K562 (cell line): Measurements from ENCODE around the gene TMEM234. TPM values are rescaled to one million over a fixed set of nuclear protein-coding genes. Genes with fewer than 3 reads are reported as not detected.

Experiments
- ATF6 ChIP-seq: sonication (generic); formaldehyde crosslinking; IDR thresholded peaks from 2 replicates; pipeline ENCODE4 v1.4.0; 2020; ENCODE audit warnings: mild to moderate bottlenecking, missing genetic modification reagents
- BRD9 ChIP-seq: fragments of 450-650 bp; IDR thresholded peaks from 2 replicates; pipeline ENCODE4 v1.6.1; 2018; ENCODE audit warnings: low read depth; ENCODE audit not compliant: partially characterized antibody
- CTBP1 ChIP-seq: fragments of 450-650 bp; IDR thresholded peaks from 2 replicates; pipeline ENCODE4 v1.6.1; 2016; ENCODE audit warnings: borderline replicate concordance
- EGR1 ChIP-seq: fragments of 450-650 bp; conservative IDR thresholded peaks from 2 replicates; pipeline ENCODE4 v1.6.1; 2017; ENCODE audit warnings: mild to moderate bottlenecking
- GABPB1 ChIP-seq: sonication (generic); formaldehyde crosslinking; IDR thresholded peaks from 2 replicates; pipeline ENCODE4 v1.8.0; 2022; ENCODE audit warnings: mild to moderate bottlenecking, missing genetic modification reagents
- HSF4 ChIP-seq: fragments of 250-450 bp; sonication (Bioruptor Pico); IDR thresholded peaks from 2 replicates; pipeline ENCODE4 v2.1.2; 2022; ENCODE audit warnings: mild to moderate bottlenecking, moderate library complexity, borderline replicate concordance
- LCOR ChIP-seq: sonication (generic); formaldehyde crosslinking; IDR thresholded peaks from 2 replicates; pipeline ENCODE4 v1.8.0; 2022; ENCODE audit warnings: mild to moderate bottlenecking, missing genetic modification reagents
- MTF1 ChIP-seq: fragments of 250-450 bp; sonication (Bioruptor Pico); IDR thresholded peaks from 2 replicates; pipeline ENCODE4 v1.9.0; 2021; ENCODE audit warnings: moderate library complexity, mild to moderate bottlenecking, inconsistent platforms, borderline replicate concordance
- PPARD ChIP-seq: fragments of 250-450 bp; sonication (Bioruptor Pico); IDR thresholded peaks from 2 replicates; pipeline ENCODE4 v1.8.0; 2022; ENCODE audit warnings: inconsistent platforms, mild to moderate bottlenecking, moderate library complexity
- STAT5A ChIP-seq: IDR thresholded peaks from 2 replicates; pipeline ENCODE4 v1.6.1; 2012; ENCODE audit warnings: low read length, inconsistent platforms, borderline replicate concordance
- TFAP4 ChIP-seq: sonication (generic); formaldehyde crosslinking; IDR thresholded peaks from 2 replicates; pipeline ENCODE4 v1.8.0; 2022; ENCODE audit warnings: missing genetic modification reagents, mild to moderate bottlenecking, moderate library complexity, borderline replicate concordance
- YY1 ChIP-seq, 3 experiments: IDR thresholded peaks; 2 replicates each; pipeline ENCODE4 v1.6.1; 2011; ENCODE audit warnings: low read length in 2 of 3, mild to moderate bottlenecking in 2 of 3, moderate library complexity in 2 of 3, borderline replicate concordance in 1 of 3, control low read depth in 1 of 3, low read depth in 1 of 3; ENCODE audit not compliant: insufficient read depth in 3 of 3, insufficient replicate concordance in 2 of 3, control insufficient read depth in 1 of 3, insufficient read length in 1 of 3; ENCODE audit errors: extremely low read depth in 1 of 3
- ZBTB33 ChIP-seq: sonication (generic); formaldehyde crosslinking; IDR thresholded peaks from 2 replicates; pipeline ENCODE4 v1.8.1; 2023; ENCODE audit warnings: mild to moderate bottlenecking, missing genetic modification reagents
- ZBTB7A ChIP-seq: IDR thresholded peaks from 2 replicates; pipeline ENCODE4 v1.6.1; 2011; ENCODE audit warnings: low read depth, mild to moderate bottlenecking, low read length, moderate library complexity, borderline replicate concordance; ENCODE audit not compliant: control insufficient read depth
- ZNF134 ChIP-seq: fragments of 250-450 bp; sonication (Bioruptor Pico); conservative IDR thresholded peaks from 2 replicates; pipeline ENCODE4 v1.4.0; 2020
- ZNF140 ChIP-seq: fragments of 250-450 bp; sonication (Bioruptor Pico); IDR thresholded peaks from 2 replicates; pipeline ENCODE4 v1.8.0; 2021; ENCODE audit warnings: moderate library complexity, mild to moderate bottlenecking, inconsistent platforms
- ZNF165 ChIP-seq: fragments of 250-450 bp; sonication (Bioruptor Pico); IDR thresholded peaks from 2 replicates; pipeline ENCODE4 v1.4.0; 2020; ENCODE audit warnings: borderline replicate concordance
- ZNF699 ChIP-seq: fragments of 250-450 bp; sonication (Bioruptor Pico); IDR thresholded peaks from 2 replicates; pipeline ENCODE4 v1.8.0; 2021; ENCODE audit warnings: mild to moderate bottlenecking, moderate library complexity; ENCODE audit not compliant: insufficient replicate concordance
- polyA plus RNA-seq, 8 experiments: library from polyadenylated mRNA; depleted of rRNA in 4 of 8; stranded (reverse) in 5 of 8; unstranded in 3 of 8; fragments of >200 nt; fragmentation: Nextera tagmentation in 2 of 8; fragmentation: Illumina TruSeq in 1 of 8; extraction: Ambion mirVana in 2 of 8; extraction: Trizol in 1 of 8; gene quantifications; 2 replicates each; pipeline versions ENCODE4 v1.2.1 to v1.2.3, GENCODE V29; 2011 to 2014; ENCODE audit warnings: inconsistent platforms in 1 of 8, missing spikeins in 1 of 8
- total RNA-seq, 7 experiments: library from RNA; depleted of rRNA in 6 of 7; stranded (reverse); fragments of >200 nt in 6 of 7; fragmentation: Illumina TruSeq in 2 of 7; extraction: Trizol in 2 of 7; gene quantifications; 2 replicates each; pipeline versions ENCODE4 v1.2.1 to v1.2.3, GENCODE V29; 2011 to 2021; ENCODE audit warnings: low replicate concordance in 1 of 7
- TF ChIP-seq, protein P1 (sequence below), 3 experiments: IDR thresholded peaks in 2 of 3; conservative IDR thresholded peaks in 1 of 3; 2 replicates each; pipeline ENCODE4 v1.5.1; 2011 to 2012; ENCODE audit warnings: low read length in 3 of 3, mild to moderate bottlenecking in 3 of 3, control low read depth in 2 of 3, improper control_type of control experiment in 1 of 3, inconsistent platforms in 1 of 3, low read depth in 1 of 3, mixed read lengths in 1 of 3, moderate library complexity in 1 of 3; ENCODE audit not compliant: insufficient read depth in 2 of 3

The TMEM234 gene
- total and polyA plus RNA-seq, 9 of the 15 experiments (the other 6 are each of a cell fraction or from before 2014, with no cell fraction given), result 5.0 to 12.9 (median 7.6) TPM

GRCh38 chr1:32241001-32241763 lies 19.0 kb upstream of the TMEM234 start (continued):
- 0 out of 2 replicates have a peak, but pooled peaks have one; percentile 27 for TF ChIP-seq GABPB1 (CRISPR knock-in tag)
- peak; percentile 65; the same call in 1 of the 2 replicates for TF ChIP-seq TFAP4 (CRISPR knock-in tag)
- 0 out of 2 replicates have a peak, but pooled peaks have one; percentile 15 for TF ChIP-seq ZBTB7A
- no peak for TF ChIP-seq CTBP1
- TF ChIP-seq ZBTB33 (CRISPR knock-in tag), result peak; percentile 82
- TF ChIP-seq PPARD (CRISPR knock-in tag), result no peak
- no peak for TF ChIP-seq ZNF165 (CRISPR knock-in tag)
- TF ChIP-seq ZNF134 (CRISPR knock-in tag), result no peak
- peak; percentile 76 for TF ChIP-seq EGR1
- no peak for TF ChIP-seq ZNF140 (CRISPR knock-in tag)
- TF ChIP-seq YY1 (IDR thresholded peaks at IDR 0.05; ENCODE audit: borderline replicate concordance in 1 of 3, control insufficient read depth in 1 of 3, extremely low read depth in 1 of 3, insufficient read depth in 3 of 3, insufficient read length in 1 of 3, insufficient replicate concordance in 2 of 3, low read depth in 1 of 3, low read length in 2 of 3), result no peak
- no peak for TF ChIP-seq MTF1
- no peak for TF ChIP-seq BRD9
- TF ChIP-seq ATF6, result peak; percentile 31; the same call in 1 of the 2 replicates
- no peak for TF ChIP-seq STAT5A
- no peak for TF ChIP-seq ZNF699 (CRISPR knock-in tag)
- TF ChIP-seq LCOR (CRISPR knock-in tag), result 0 out of 2 replicates have a peak, but pooled peaks have one; percentile 34
- TF ChIP-seq, protein P1, sequence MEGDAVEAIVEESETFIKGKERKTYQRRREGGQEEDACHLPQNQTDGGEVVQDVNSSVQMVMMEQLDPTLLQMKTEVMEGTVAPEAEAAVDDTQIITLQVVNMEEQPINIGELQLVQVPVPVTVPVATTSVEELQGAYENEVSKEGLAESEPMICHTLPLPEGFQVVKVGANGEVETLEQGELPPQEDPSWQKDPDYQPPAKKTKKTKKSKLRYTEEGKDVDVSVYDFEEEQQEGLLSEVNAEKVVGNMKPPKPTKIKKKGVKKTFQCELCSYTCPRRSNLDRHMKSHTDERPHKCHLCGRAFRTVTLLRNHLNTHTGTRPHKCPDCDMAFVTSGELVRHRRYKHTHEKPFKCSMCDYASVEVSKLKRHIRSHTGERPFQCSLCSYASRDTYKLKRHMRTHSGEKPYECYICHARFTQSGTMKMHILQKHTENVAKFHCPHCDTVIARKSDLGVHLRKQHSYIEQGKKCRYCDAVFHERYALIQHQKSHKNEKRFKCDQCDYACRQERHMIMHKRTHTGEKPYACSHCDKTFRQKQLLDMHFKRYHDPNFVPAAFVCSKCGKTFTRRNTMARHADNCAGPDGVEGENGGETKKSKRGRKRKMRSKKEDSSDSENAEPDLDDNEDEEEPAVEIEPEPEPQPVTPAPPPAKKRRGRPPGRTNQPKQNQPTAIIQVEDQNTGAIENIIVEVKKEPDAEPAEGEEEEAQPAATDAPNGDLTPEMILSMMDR (IDR thresholded peaks at IDR 0.05 in 2 of 3, conservative IDR thresholded peaks at IDR 0.05 in 1 of 3; ENCODE audit: insufficient read depth in 2 of 3, low read depth in 1 of 3, low read length in 3 of 3), result 0 out of 6 replicates have a peak, but pooled peaks of 1 of the 3 experiments have one; percentile 12
- no peak for TF ChIP-seq HSF4 (CRISPR knock-in tag)
